Keratinocyte (primary cell): ENCODE results near the gene CCR5. TPM values are rescaled to one million over a fixed set of nuclear protein-coding genes. Genes with fewer than 3 reads are reported as not detected.

Source experiments
- DNase-seq: peaks from one replicate; pipeline ENCODE4 v3.0.0-alpha.2; 2011; ENCODE audit warnings: low read depth, missing footprints, low spot score
- FAIRE-seq: peaks from 2 replicates; lab custom pipeline; 2011; peaks lifted over from hg19 to GRCh38; lab: Jason Lieb, UNC
- H2AFZ ChIP-seq: 2 replicates; pipeline ENCODE4 v1.6.0; 2012; ENCODE audit warnings: low read length, control low read depth, inconsistent platforms; ENCODE audit not compliant: control insufficient read depth
- H3K27ac ChIP-seq: 2 replicates; pipeline ENCODE4 v1.5.1; 2011; ENCODE audit warnings: low read length; ENCODE audit not compliant: control insufficient read depth, insufficient read depth
- H3K27me3 ChIP-seq: 3 replicates; pipeline ENCODE4 v1.6.0; 2011; ENCODE audit warnings: low read length; ENCODE audit not compliant: control insufficient read depth, insufficient read depth; ENCODE audit errors: extremely low read depth
- H3K36me3 ChIP-seq, 2 experiments: 2 replicates in 1 of 2; 3 replicates in 1 of 2; pipeline ENCODE4 v1.5.1; 2011; ENCODE audit warnings: low read length in 2 of 2, mild to moderate bottlenecking in 1 of 2; ENCODE audit not compliant: control insufficient read depth in 2 of 2, insufficient read depth in 2 of 2; ENCODE audit errors: extremely low read depth in 1 of 2
- H3K4me1 ChIP-seq: 3 replicates; pipeline ENCODE4 v1.5.1; 2011; ENCODE audit warnings: low read length; ENCODE audit not compliant: control insufficient read depth, insufficient read depth; ENCODE audit errors: extremely low read depth
- H3K4me2 ChIP-seq: 3 replicates; pipeline ENCODE4 v1.6.0; 2011; ENCODE audit warnings: low read depth, low read length; ENCODE audit not compliant: control insufficient read depth, insufficient read depth; ENCODE audit errors: extremely low read depth
- H3K4me3 ChIP-seq, 3 experiments: fragments of 200-600 bp in 1 of 3; sonication (generic) in 1 of 3; 2 replicates in 2 of 3; 3 replicates in 1 of 3; pipeline ENCODE4 v1.5.1; 2011 to 2016; ENCODE audit warnings: low read length in 3 of 3, mild to moderate bottlenecking in 3 of 3, control low read depth in 2 of 3, inconsistent platforms in 1 of 3, low read depth in 1 of 3, mixed read lengths in 1 of 3, mixed run types in 1 of 3, moderate library complexity in 1 of 3; ENCODE audit not compliant: control insufficient read depth in 2 of 3, insufficient read depth in 2 of 3; ENCODE audit errors: extremely low read depth in 1 of 3
- H3K79me2 ChIP-seq: 2 replicates; pipeline ENCODE4 v1.6.0; 2012; ENCODE audit warnings: low read length; ENCODE audit not compliant: control insufficient read depth, insufficient read depth
- H3K9ac ChIP-seq: 3 replicates; pipeline ENCODE4 v1.6.0; 2011; ENCODE audit warnings: low read length; ENCODE audit not compliant: control insufficient read depth, insufficient read depth; ENCODE audit errors: extremely low read depth
- H3K9me1 ChIP-seq: 3 replicates; pipeline ENCODE4 v1.6.0; 2011; ENCODE audit warnings: low read length; ENCODE audit not compliant: control insufficient read depth, insufficient read depth; ENCODE audit errors: extremely low read depth
- H3K9me3 ChIP-seq: 2 replicates; pipeline ENCODE4 v1.5.1; 2012; ENCODE audit warnings: low read depth, low read length; ENCODE audit not compliant: control insufficient read depth
- H4K20me1 ChIP-seq: 3 replicates; pipeline ENCODE4 v1.6.0; 2011; ENCODE audit warnings: low read length; ENCODE audit not compliant: control insufficient read depth, insufficient read depth; ENCODE audit errors: extremely low read depth
- CTCF ChIP-seq, 3 experiments: IDR thresholded peaks in 1 of 3; conservative IDR thresholded peaks in 1 of 3; optimal IDR thresholded peaks in 1 of 3; 2 replicates in 2 of 3; 3 replicates in 1 of 3; pipeline versions ENCODE3 to v1.5.1; 2011; ENCODE audit warnings: low read length in 3 of 3, mild to moderate bottlenecking in 3 of 3, moderate library complexity in 2 of 3, control low read depth in 1 of 3, inconsistent platforms in 1 of 3; ENCODE audit not compliant: insufficient read depth in 2 of 3; ENCODE audit errors: extremely low read depth in 1 of 3
- EZH2 ChIP-seq: IDR thresholded peaks from one replicate; pipeline ENCODE4 v1.6.1; 2012; ENCODE audit warnings: inconsistent platforms, mild to moderate bottlenecking, low read length, moderate library complexity
- dilution Hi-C: fragments of 300-500 bp; cut with MboI; formaldehyde crosslinking; loops from one replicate; pipeline ENCODE4 v1.7.0; 2020; ENCODE audit warnings: low sequenced_read_pairs; ENCODE audit not compliant: extremely low pct_ligation_motif_present
- polyA plus RNA-seq, 5 experiments: library from polyadenylated mRNA; depleted of rRNA in 3 of 5; stranded (reverse) in 3 of 5; stranded (forward) in 1 of 5; unstranded in 1 of 5; fragments of >200 nt; gene quantifications; 1 replicate in 1 of 5; 2 replicates in 3 of 5; 3 replicates in 1 of 5; pipeline versions ENCODE4 v1.2.1 to v1.2.3, GENCODE V29; 2011 to 2012; ENCODE audit warnings: missing spikeins in 2 of 5, low read depth in 1 of 5, low replicate concordance in 1 of 5

Gene CCR5
- polyA plus RNA-seq, 1 donor (not counting 4 experiments of a cell fraction or from before 2014, with no cell fraction given) = 0.14 TPM

- dilution Hi-C loops = no loop called here
- no peak for FAIRE-seq
These were observed 10.9 kb downstream of the CCR5 start for GRCh38 chr3:46381625-46382024.

DNA sequence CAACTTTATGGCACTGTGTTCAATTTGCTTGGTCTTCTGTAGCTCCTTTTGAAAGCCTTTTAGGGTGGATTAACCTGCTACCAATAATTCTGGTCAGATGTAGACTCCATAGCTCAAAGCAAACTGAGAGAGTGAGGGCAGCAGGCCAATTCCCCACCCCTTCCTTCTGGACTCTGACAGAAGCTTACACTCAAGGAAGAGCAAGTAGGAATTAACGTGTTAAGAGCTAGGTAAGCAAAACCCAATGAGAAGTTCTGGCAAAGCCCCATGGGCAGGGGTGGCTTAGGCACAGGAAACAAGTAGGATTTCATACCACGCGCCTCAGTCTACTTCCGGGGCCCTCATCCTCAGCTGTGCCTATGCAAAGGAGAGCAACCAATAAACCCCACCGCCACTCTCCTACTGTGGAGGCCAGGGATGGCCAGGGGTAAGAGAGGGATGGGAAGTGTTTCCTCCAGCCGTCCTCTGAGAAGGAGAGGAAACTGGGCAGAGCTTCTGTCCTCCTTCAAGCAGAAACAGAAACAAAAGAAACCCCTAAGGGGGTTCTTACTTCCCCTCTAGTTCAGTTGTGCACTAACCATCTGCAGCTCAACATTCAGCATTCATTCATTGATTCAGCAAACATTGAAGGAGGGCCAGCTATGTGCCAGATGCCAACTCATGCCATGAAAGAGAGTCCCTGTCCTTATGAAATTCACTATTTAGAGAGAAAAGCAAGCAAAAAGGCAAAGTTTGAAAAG lies 12.6 kb downstream of the CCR5 start:
- peak; percentile 23 for FAIRE-seq
- H3K4me1 ChIP-seq = peaks cover 31% of the 10 kb centered on the region

More at GRCh38 chr3:46381625-46382024, 10.9 kb downstream of the CCR5 start:
- no peak overlapping the region for H3K9ac ChIP-seq
- H3K79me2 ChIP-seq = no peaks in the 10 kb centered on the region
- TF ChIP-seq EZH2 (no peak), CTCF (optimal IDR thresholded peaks at IDR 0.05 in 1 of 3, IDR thresholded peaks at IDR 0.05 in 1 of 3, conservative IDR thresholded peaks at IDR 0.05 in 1 of 3; ENCODE audit: extremely low read depth in 1 of 3, insufficient read depth in 2 of 3, low read length in 3 of 3) (no peak)
- peak overlapping the region; percentile 56 for H2AFZ ChIP-seq
- H4K20me1 ChIP-seq = no peaks in the 10 kb centered on the region
- peaks cover 27% of the 10 kb centered on the region for H3K4me1 ChIP-seq
- no peak overlapping the region for H3K4me2 ChIP-seq
- no peaks in the 10 kb centered on the region for H3K27me3 ChIP-seq
- H3K36me3 ChIP-seq = no peaks in the 10 kb centered on the region
- no peak for DNase-seq
- no peaks in the 10 kb centered on the region for H3K9me3 ChIP-seq
- no peaks in the 10 kb centered on the region for H3K9me1 ChIP-seq
- H3K27ac ChIP-seq = no peak overlapping the region
- H3K4me3 ChIP-seq = no peak overlapping the region

More for the DNA sequence above, 12.6 kb downstream of the CCR5 start:
- no peaks in the 10 kb centered on the region for H3K36me3 ChIP-seq
- no peak overlapping the region for H3K4me3 ChIP-seq
- H3K4me2 ChIP-seq = no peak overlapping the region
- TF ChIP-seq EZH2 (no peak), CTCF (optimal IDR thresholded peaks at IDR 0.05 in 1 of 3, IDR thresholded peaks at IDR 0.05 in 1 of 3, conservative IDR thresholded peaks at IDR 0.05 in 1 of 3; ENCODE audit: extremely low read depth in 1 of 3, insufficient read depth in 2 of 3, low read length in 3 of 3) (no peak)
- H2AFZ ChIP-seq = no peak overlapping the region
- no peak overlapping the region for H3K27ac ChIP-seq
- H3K27me3 ChIP-seq = no peaks in the 10 kb centered on the region
- dilution Hi-C loops = no loop called here
- H3K9me3 ChIP-seq = peaks cover 2% of the 10 kb centered on the region
- DNase-seq = no peak
- no peaks in the 10 kb centered on the region for H4K20me1 ChIP-seq
- no peak overlapping the region for H3K9ac ChIP-seq
- no peaks in the 10 kb centered on the region for H3K9me1 ChIP-seq
- H3K79me2 ChIP-seq = no peaks in the 10 kb centered on the region
